NCI-H774 (cell line): ENCODE data around the gene PURA.
"Not testable (repeated sequence)": the region's sequence is repeated elsewhere in the genome, so short reads cannot be mapped to it uniquely, and the experiment has no call there.

Experiments used
- DNase-seq: peaks from one replicate; lab custom pipeline; 2025; lab: John Stamatoyannopoulos, UW

The PURA gene

GRCh38 chr5:140135127-140135526 lies 21.2 kb downstream of the PURA start:
- no peak for DNase-seq

GRCh38 chr5:140136624-140137023 lies 22.7 kb downstream of the PURA start:
- DNase-seq = no peak

GRCh38 chr5:140140435-140140834 lies 26.5 kb downstream of the PURA start:
- DNase-seq = no peak

- DNase-seq = no peak
Observed at GRCh38 chr5:140141241-140141640, 27.3 kb downstream of the PURA start.

- DNase-seq = no peak
Observed at GRCh38 chr5:140142246-140142645, 28.3 kb downstream of the PURA start.

GRCh38 chr5:140142856-140143255 lies 28.9 kb downstream of the PURA start:
- no peak for DNase-seq

GRCh38 chr5:140143521-140144258 lies 29.8 kb downstream of the PURA start:
- no peak for DNase-seq

- no peak for DNase-seq
Observed at GRCh38 chr5:140145256-140145655, 31.3 kb downstream of the PURA start.

GRCh38 chr5:140145818-140146522 lies 32.1 kb downstream of the PURA start:
- DNase-seq = no peak

GRCh38 chr5:140146523-140146842 lies 32.6 kb downstream of the PURA start:
- no peak for DNase-seq

GRCh38 chr5:140147460-140147859 lies 33.6 kb downstream of the PURA start:
- DNase-seq = no peak

GRCh38 chr5:140148508-140148907 lies 34.6 kb downstream of the PURA start:
- DNase-seq = no peak

GRCh38 chr5:140150201-140150600 lies 36.3 kb downstream of the PURA start:
- DNase-seq = no peak

GRCh38 chr5:140151144-140152021 lies 37.5 kb downstream of the PURA start:
- no peak for DNase-seq

GRCh38 chr5:140152022-140152999 lies 38.4 kb downstream of the PURA start:
- no peak for DNase-seq

GRCh38 chr5:140153255-140153654 lies 39.3 kb downstream of the PURA start:
- no peak for DNase-seq

- DNase-seq = no peak
Observed at GRCh38 chr5:140153905-140154304, 40.0 kb downstream of the PURA start.

- not testable (repeated sequence) for DNase-seq
Observed at GRCh38 chr5:140154710-140155381, 40.9 kb downstream of the PURA start.

- DNase-seq = peak; percentile 77
Observed at GRCh38 chr5:140157032-140157781, 43.3 kb downstream of the PURA start.
